Sciatic nerve (tissue), 2 donors: ENCODE data around the gene TIAM1. TPM values are rescaled to one million over a fixed set of nuclear protein-coding genes. Genes with fewer than 3 reads are reported as not detected.

ENCODE experiments used
- ATAC-seq: fragments of 200-7000 bp; cut with Tn5 transposase; one replicate; pipeline ENCODE4 v1.9.1; 2020; ENCODE audit warnings: mild to moderate bottlenecking, moderate library complexity
- DNase-seq: peaks from one replicate; pipeline ENCODE4 v3.0.0-alpha.2; 2020; ENCODE audit warnings: low spot score
- intact Hi-C: fragments of 100-400 bp; cut with DNase I; formaldehyde crosslinking; loops from one replicate; pipeline ENCODE4 v1.14.2; 2022
- total RNA-seq: library from RNA; stranded (reverse); fragmentation: NEBNext Ultra II Directional; extraction: Animal tissue kit (Norgen Biotek cat#: 25700); gene quantifications from one replicate; pipeline ENCODE4 v1.2.1, GENCODE V29; 2021
- donor health status: DM: no; HTN: no; CAD: no.
- donor health status: DM: no; HTN: no; CAD: no.

Gene TIAM1
- total RNA-seq, 1 donor from 2014 or later: 40.2 TPM

DNA sequence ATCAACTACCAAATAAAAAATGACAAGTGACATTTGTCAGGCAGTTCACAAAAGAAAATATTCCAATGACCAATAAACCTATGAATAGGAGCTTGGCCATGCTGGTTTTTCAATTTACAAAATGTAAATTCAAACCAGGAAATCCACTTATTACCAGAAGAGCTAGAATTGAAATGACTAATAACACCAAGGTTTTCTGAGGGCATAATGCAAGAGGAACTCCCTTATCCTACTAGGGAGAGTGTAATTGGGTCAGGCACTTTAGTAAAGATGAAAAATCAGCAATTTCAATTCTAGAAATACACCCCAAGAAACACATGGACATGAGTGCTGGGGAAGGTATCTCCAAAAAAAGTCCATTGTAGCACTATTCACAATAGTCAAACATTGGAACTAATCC, 16.7 kb upstream of the TIAM1 start:
- DNase-seq: no peak
- no peak for ATAC-seq
- intact Hi-C loops: no loop called here

GRCh38 chr21:31358158-31358557, 14.1 kb upstream of the TIAM1 start:
- no peak for ATAC-seq
- DNase-seq: no peak
- intact Hi-C loops: no loop called here

GRCh38 chr21:31356440-31356839, 12.4 kb upstream of the TIAM1 start:
- DNase-seq (no peak), ATAC-seq (no peak)

GRCh38 chr21:31354604-31355443, 10.8 kb upstream of the TIAM1 start:
- intact Hi-C loops: no loop called here
- ATAC-seq (peak; percentile 38), DNase-seq (no peak)

More at GRCh38 chr21:31356440-31356839, 12.4 kb upstream of the TIAM1 start:
- intact Hi-C loops: no loop called here

DNA sequence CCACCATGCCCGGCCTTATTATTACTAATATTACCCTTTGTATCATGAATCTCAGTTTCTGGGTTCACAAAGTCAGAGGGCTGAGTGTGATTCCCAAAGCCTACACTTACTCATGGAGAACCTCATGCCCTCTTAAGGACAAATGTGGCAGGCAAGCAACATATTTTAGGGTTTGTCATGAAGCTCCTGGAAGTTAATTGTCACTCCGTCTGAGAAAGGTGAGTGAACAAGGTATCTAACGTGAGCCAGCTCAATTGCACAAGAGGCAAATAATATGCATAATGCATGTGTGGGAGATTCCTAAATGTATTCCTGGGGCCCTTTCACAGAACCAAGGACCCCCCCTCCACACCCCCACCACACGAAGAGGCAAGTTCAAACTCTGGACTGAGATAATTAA, 10.1 kb upstream of the TIAM1 start:
- intact Hi-C loops: no loop called here
- no peak for ATAC-seq

GRCh38 chr21:31352836-31353235, 8.8 kb upstream of the TIAM1 start:
- DNase-seq (no peak), ATAC-seq (no peak)
- intact Hi-C loops: no loop called here

More for the DNA sequence above, 10.1 kb upstream of the TIAM1 start:
- no peak for DNase-seq

GRCh38 chr21:31351960-31352359, 7.9 kb upstream of the TIAM1 start:
- intact Hi-C loops: no loop called here
- ATAC-seq: no peak
- no peak for DNase-seq

DNA sequence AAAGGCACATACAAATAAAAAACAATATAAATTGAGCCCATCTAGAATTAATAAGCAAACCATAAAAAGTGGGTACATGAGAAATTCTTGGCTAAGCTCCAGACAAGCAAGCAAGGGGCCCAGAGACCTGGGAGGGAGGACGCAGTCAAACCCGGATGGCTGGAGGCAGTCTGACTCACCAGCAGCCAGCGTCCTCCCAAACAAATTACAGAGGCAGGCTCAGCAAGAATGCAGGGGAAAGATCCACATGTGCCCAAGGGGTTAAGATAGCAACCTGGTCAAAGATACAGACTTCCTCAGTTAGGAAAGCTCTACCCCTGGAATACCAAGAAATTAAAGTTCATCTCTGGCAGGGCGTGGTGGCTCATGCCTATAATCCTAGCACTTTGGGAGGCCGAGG, 7.4 kb upstream of the TIAM1 start:
- ATAC-seq: no peak
- DNase-seq: no peak
- intact Hi-C loops: no loop called here

DNA sequence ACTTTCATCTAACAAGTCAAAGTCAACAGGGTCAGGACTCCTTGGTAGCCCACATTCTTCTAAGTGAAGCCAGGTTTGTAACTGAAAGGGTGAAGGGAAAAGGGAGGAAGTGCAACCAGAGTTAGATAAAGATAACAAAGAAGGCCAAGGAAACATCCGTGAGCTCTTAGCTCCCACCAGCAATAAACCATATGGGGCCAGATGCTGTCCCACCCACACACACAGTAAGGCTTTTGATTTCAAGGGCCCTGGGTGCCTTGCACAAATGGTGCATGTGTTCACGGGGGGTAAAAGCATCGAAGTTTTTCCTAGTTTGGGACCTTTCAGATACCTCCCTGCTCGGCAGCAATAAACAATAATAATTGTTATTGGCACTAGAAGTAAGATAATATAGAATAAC, 5.1 kb upstream of the TIAM1 start:
- intact Hi-C loops: no loop called here
- no peak for ATAC-seq
- no peak for DNase-seq

GRCh38 chr21:31348188-31348587, 4.1 kb upstream of the TIAM1 start:
- intact Hi-C loops: no loop called here

DNA sequence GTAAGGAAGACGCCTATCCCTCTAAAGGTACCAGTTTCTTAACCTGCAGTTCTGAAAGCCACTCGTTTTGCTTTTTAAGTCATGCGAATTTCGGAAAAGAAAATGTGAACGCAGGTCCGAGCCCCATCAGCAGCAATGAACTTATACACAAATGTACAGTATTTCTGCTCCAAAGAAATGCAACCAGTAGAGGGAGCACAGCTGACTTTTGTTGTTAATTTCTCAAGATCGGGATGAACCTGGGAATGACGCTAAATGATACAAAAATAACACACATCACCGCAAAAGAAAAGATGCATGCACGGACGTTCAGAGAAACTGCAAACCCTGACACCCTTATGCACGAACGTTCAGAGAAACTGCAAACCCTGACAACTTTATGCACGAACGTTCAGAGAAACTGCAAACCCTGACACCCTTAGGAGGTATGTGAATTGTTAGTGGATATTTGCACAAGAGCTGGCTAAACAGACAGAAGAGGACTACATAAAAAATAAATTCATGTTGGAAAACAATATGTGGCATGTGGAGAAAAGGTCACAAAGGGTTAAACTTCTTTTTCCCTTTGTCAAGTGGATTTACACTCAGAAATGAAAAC, 3.5 kb upstream of the TIAM1 start:
- intact Hi-C loops: no loop called here
- DNase-seq (no peak), ATAC-seq (no peak)

More at GRCh38 chr21:31348188-31348587, 4.1 kb upstream of the TIAM1 start:
- no peak for DNase-seq
- ATAC-seq: no peak

- intact Hi-C loops: no loop called here
- ATAC-seq (no peak), DNase-seq (no peak)
These were observed 2.3 kb upstream of the TIAM1 start for GRCh38 chr21:31346256-31346821.

DNA sequence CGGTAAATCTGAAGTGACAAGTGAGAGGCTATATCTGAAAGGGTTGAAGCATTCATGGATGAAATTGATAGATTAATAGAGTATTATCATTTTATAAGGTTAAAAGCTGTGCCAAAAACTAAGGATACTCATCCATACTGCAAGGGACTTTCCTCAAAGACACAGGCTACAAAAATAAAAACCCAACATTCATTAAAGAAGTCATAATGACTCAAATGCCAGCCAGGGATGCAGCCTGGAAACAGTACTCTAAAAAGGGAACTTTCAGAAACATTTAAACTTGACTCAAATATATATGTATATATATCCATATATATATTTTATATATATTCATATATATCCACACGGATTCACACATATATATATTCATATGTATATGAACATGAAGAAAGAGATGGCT, 1.1 kb upstream of the TIAM1 start:
- intact Hi-C loops: no loop called here
- ATAC-seq (no peak), DNase-seq (no peak)

- DNase-seq: no peak
- no peak for ATAC-seq
- intact Hi-C loops: no loop called here
These were observed 991 bp downstream of the TIAM1 start for GRCh38 chr21:31343030-31343510.

- ATAC-seq (no peak), DNase-seq (no peak)
- intact Hi-C loops: no loop called here
These were observed 1.7 kb downstream of the TIAM1 start for GRCh38 chr21:31342348-31342747.

DNA sequence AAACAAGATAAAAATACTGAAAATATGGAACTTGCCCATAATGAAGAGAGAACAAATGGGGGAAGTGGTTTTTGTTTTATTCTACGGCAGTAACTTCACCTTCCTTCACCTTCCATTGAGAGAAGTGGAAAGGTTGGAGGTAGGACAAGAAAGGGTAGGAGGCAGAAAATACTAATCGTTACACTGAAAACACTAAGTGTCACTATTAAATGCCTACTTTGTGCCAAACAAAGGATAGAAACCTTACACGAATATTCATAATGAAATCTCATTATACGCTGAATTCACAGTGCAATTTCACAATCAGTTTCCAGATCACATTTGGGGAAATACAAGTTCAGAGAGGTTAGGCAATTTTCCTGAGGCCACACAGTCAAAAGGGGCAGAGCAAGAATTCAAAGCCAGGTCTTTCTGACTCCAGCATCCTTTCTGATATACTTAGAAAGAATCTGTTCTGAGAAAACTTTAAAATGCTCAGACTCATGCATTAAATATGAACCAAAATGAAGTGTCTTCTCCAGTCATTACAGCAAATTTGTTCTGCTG, 3.0 kb downstream of the TIAM1 start:
- DNase-seq (no peak), ATAC-seq (no peak)
- intact Hi-C loops: no loop called here

DNA sequence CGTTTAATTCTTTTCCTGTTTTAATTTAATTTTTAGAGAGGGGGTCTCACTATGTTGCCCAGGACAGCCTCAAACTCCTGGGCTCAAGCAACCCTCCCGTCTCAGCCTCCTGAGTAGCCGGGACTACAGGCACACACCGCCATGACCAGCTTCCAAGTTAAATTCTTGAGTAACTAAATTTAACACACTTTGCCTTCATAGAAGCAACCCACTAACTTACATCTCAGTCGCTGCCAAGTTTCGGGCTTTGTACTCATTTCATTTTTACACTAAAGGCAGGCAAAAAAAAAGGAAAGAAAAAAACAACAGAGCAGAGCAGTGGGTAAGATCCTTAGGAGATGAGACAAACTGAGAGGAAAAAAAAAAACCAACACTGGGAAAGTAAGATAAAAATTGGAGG, 3.5 kb downstream of the TIAM1 start:
- intact Hi-C loops: no loop called here

GRCh38 chr21:31339721-31340120, 4.3 kb downstream of the TIAM1 start:
- DNase-seq (no peak), ATAC-seq (no peak)
- intact Hi-C loops: no loop called here

More for the DNA sequence above, 3.5 kb downstream of the TIAM1 start:
- no peak for DNase-seq
- ATAC-seq: no peak

- ATAC-seq: no peak
- intact Hi-C loops: no loop called here
- DNase-seq: no peak
These were observed 5.1 kb downstream of the TIAM1 start for GRCh38 chr21:31338908-31339368.
